ENCODE results near the gene ZZZ3. TPM values are rescaled to one million over a fixed set of nuclear protein-coding genes. Genes with fewer than 3 reads are reported as not detected.
"Not testable (repeated sequence)": the region's sequence is repeated elsewhere in the genome, so short reads cannot be mapped to it uniquely, and the experiment has no call there.

The ZZZ3 gene
- total RNA-seq, 1 experiment from 2014 or later: 48.4 TPM

GRCh38 chr1:77652268-77652667 is 30.2 kb downstream of the ZZZ3 start:
- Histone ChIP-seq H3K27me3 (ENCODE audit: insufficient read depth, low read depth) (no peaks in the 10 kb centered on the region), H3F3A (ENCODE audit: insufficient read depth, low read depth) (peaks cover 12% of the 10 kb centered on the region; the same call in 1 of the 2 replicates), H2AFZ (no peak overlapping the region), H3K36me3 (ENCODE audit: low read depth) (0 out of 2 replicates have a peak, but pooled peaks cover 9% of the 10 kb centered on the region), H3K79me2 (ENCODE audit: low read depth) (peaks cover 100% of the 10 kb centered on the region), H4K20me1 (ENCODE audit: insufficient read depth) (peaks cover 87% of the 10 kb centered on the region), H3K4me1 (replicated peaks; ENCODE audit: insufficient read depth) (no peaks in the 10 kb centered on the region), H3K9me2 (ENCODE audit: insufficient read depth) (no peaks in the 10 kb centered on the region), H3K27ac (no peak overlapping the region), H3K4me2 (no peak overlapping the region), H3K4me3 (no peak overlapping the region), H3K9me3 (ENCODE audit: insufficient read depth, low read depth) (no peaks in the 10 kb centered on the region; the same call in 1 of the 2 replicates)
- DNase-seq: no peak
- BruUV-seq (replicated peaks): no TSS peak
- ChIA-PET POLR2A (ENCODE audit: unreplicated experiment) (no interaction called here), CTCF (no interaction called here)
- intact Hi-C loops (cut with micrococcal nuclease; ENCODE audit: unreplicated experiment): no loop called here
- no peak for TF ChIP-seq EZH2 (IDR thresholded peaks at IDR 0.05; ENCODE audit: low read depth)
- TF ChIP-seq, protein P1, sequence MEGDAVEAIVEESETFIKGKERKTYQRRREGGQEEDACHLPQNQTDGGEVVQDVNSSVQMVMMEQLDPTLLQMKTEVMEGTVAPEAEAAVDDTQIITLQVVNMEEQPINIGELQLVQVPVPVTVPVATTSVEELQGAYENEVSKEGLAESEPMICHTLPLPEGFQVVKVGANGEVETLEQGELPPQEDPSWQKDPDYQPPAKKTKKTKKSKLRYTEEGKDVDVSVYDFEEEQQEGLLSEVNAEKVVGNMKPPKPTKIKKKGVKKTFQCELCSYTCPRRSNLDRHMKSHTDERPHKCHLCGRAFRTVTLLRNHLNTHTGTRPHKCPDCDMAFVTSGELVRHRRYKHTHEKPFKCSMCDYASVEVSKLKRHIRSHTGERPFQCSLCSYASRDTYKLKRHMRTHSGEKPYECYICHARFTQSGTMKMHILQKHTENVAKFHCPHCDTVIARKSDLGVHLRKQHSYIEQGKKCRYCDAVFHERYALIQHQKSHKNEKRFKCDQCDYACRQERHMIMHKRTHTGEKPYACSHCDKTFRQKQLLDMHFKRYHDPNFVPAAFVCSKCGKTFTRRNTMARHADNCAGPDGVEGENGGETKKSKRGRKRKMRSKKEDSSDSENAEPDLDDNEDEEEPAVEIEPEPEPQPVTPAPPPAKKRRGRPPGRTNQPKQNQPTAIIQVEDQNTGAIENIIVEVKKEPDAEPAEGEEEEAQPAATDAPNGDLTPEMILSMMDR (conservative IDR thresholded peaks at IDR 0.05): no peak

DNA sequence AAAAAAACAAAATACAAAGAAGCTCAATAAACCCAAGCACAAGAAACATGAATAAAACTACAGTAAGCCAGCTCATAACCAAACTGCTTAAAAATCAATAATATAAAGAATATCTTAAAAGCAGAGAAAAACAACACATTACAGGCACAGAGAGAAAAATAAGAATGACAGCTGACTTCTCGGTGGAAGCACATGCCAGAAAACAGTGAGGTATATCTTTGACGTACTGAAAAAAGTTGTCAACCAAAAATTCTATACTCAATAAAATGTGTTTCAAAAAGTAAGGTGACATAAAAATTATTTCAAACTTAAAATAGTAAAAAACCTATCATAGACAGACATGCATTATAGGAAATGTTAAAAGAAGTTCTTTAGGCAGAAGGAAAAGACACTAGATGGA is 33.3 kb downstream of the ZZZ3 start:
- ChIA-PET POLR2A (ENCODE audit: unreplicated experiment) (interaction anchor here (0.7 kb wide), 1 partner anchor 82 kb away, joined by 4 read pairs; no protein-coding TSS in a partner anchor), CTCF (no interaction called here)
- BruUV-seq (replicated peaks): no TSS peak
- TF ChIP-seq, protein P1 (conservative IDR thresholded peaks at IDR 0.05): no peak
- no peak for TF ChIP-seq EZH2 (IDR thresholded peaks at IDR 0.05; ENCODE audit: low read depth)
- H3F3A ChIP-seq (ENCODE audit: insufficient read depth, low read depth): no peaks in the 10 kb centered on the region
- peaks cover 85% of the 10 kb centered on the region for H4K20me1 ChIP-seq (ENCODE audit: insufficient read depth)
- H2AFZ ChIP-seq: no peak overlapping the region
- H3K36me3 ChIP-seq (ENCODE audit: low read depth): peaks cover 22% of the 10 kb centered on the region; the same call in 1 of the 2 replicates
- H3K9me3 ChIP-seq (ENCODE audit: insufficient read depth, low read depth): no peaks in the 10 kb centered on the region; the same call in 1 of the 2 replicates
- DNase-seq: no peak
- no peak overlapping the region for H3K4me3 ChIP-seq
- H3K27me3 ChIP-seq (ENCODE audit: insufficient read depth, low read depth): no peaks in the 10 kb centered on the region
- H3K9me2 ChIP-seq (ENCODE audit: insufficient read depth): no peaks in the 10 kb centered on the region
- no peak overlapping the region for H3K27ac ChIP-seq
- intact Hi-C loops (cut with micrococcal nuclease; ENCODE audit: unreplicated experiment): no loop called here
- no peak overlapping the region for H3K4me2 ChIP-seq
- peaks cover 100% of the 10 kb centered on the region for H3K79me2 ChIP-seq (ENCODE audit: low read depth)
- H3K4me1 ChIP-seq (replicated peaks; ENCODE audit: insufficient read depth): no peaks in the 10 kb centered on the region

DNA sequence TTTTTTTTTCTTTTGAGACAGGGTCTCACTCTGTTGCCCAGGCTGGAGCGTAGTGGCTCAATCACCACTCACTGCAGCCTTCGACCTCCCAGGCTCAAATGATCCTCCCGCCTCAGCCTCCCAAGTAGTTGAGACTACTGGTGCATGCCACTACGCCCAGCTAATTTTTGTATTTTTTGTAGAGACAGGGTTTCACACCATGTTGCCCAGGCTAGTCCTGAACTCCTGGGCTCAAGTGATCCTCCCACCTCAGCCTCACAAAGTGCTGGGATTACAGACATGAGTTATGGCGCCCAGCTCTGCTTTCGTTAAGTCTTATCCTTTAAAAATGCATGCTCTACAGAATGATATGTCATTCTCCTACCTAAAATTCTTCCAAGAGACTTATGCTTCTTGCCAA is 36.2 kb downstream of the ZZZ3 start:
- Histone ChIP-seq H3K36me3 (ENCODE audit: low read depth) (peaks cover 28% of the 10 kb centered on the region; the same call in 1 of the 2 replicates), H4K20me1 (ENCODE audit: insufficient read depth) (peaks cover 85% of the 10 kb centered on the region), H3K79me2 (ENCODE audit: low read depth) (peaks cover 100% of the 10 kb centered on the region)
- H3K4me2 ChIP-seq; H3F3A ChIP-seq (ENCODE audit: insufficient read depth, low read depth); H3K9me3 ChIP-seq (ENCODE audit: insufficient read depth, low read depth); H3K4me1 ChIP-seq (replicated peaks; ENCODE audit: insufficient read depth); H3K27me3 ChIP-seq (ENCODE audit: insufficient read depth, low read depth); intact Hi-C loops (cut with micrococcal nuclease; ENCODE audit: unreplicated experiment); H3K4me3 ChIP-seq; BruUV-seq (replicated peaks); H3K9me2 ChIP-seq (ENCODE audit: insufficient read depth); H3K27ac ChIP-seq; CTCF ChIA-PET; H2AFZ ChIP-seq; DNase-seq: not testable (repeated sequence)
- POLR2A ChIA-PET (ENCODE audit: unreplicated experiment): interaction anchor here (0.7 kb wide), 1 partner anchor 1910 kb away, joined by 3 read pairs; no protein-coding TSS in a partner anchor

GRCh38 chr1:77643456-77643855 is 39.0 kb downstream of the ZZZ3 start:
- H3K9me3 ChIP-seq (ENCODE audit: insufficient read depth, low read depth): no peaks in the 10 kb centered on the region
- H3K9me2 ChIP-seq (ENCODE audit: insufficient read depth): no peaks in the 10 kb centered on the region
- peaks cover 32% of the 10 kb centered on the region; the same call in 1 of the 2 replicates for H3K36me3 ChIP-seq (ENCODE audit: low read depth)
- CTCF ChIA-PET: interaction anchor here (0.6 kb wide), 1 partner anchor 25 kb away, joined by 7 read pairs; no protein-coding TSS in a partner anchor
- no peak overlapping the region for H3K27ac ChIP-seq
- no peak overlapping the region for H3K4me2 ChIP-seq
- no TSS peak for BruUV-seq (replicated peaks)
- intact Hi-C loops (cut with micrococcal nuclease; ENCODE audit: unreplicated experiment): no loop called here
- peaks cover 76% of the 10 kb centered on the region for H4K20me1 ChIP-seq (ENCODE audit: insufficient read depth)
- no peak for DNase-seq
- peaks cover 15% of the 10 kb centered on the region; the same call in 1 of the 2 replicates for H3F3A ChIP-seq (ENCODE audit: insufficient read depth, low read depth)
- H3K4me1 ChIP-seq (replicated peaks; ENCODE audit: insufficient read depth): no peaks in the 10 kb centered on the region; the same call in 1 of the 2 replicates
- peaks cover 93% of the 10 kb centered on the region for H3K79me2 ChIP-seq (ENCODE audit: low read depth)
- TF ChIP-seq, protein P1 (conservative IDR thresholded peaks at IDR 0.05): no peak
- TF ChIP-seq EZH2 (IDR thresholded peaks at IDR 0.05; ENCODE audit: low read depth): no peak
- H3K4me3 ChIP-seq: no peak overlapping the region
- H2AFZ ChIP-seq: no peak overlapping the region
- POLR2A ChIA-PET (ENCODE audit: unreplicated experiment): no interaction called here
- H3K27me3 ChIP-seq (ENCODE audit: insufficient read depth, low read depth): no peaks in the 10 kb centered on the region
